Measurements from ENCODE around the gene TASP1.

TASP1 gene

DNA sequence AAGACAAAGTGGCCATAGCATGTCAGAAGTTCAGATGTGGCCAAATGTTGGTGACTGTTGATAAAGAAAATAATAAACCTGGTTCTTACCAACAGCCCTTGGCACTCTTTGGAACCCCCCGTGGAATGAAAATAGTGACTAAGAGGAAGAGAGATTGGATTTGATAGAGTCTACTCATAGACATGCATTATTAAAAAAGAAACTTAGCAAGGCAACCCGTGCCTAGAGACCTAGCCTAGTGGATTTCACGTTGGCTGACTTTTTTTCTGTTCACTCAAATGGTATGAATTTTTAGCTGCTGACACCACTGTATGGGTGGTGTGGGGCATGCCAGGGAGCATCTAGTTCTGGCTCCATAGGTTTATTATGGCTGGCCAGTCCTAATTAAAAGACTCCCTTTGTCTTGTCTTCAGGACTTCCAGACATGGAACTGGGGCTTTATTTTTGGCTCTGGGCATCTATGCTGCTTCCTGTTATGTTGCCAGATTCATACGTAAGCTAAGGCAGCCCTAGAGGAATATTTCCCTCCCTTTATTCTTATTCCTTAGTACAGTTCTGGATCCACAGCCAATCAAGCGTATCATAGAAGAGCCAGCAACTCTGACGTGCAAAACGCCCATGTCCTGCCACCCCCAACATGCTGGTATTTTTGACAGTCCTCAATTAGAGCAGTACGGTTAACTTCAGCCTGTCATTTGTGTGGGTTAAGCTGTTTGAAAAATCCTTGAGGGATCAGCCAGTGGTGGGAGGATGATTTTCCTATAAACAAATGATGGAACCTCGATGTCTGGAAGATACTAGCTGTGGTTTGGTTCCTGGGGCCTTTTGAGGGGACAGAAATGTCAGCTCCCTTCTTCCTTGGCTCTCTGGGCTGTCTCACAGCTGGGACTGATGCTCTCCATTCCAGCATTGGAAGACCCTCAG lies 290.2 kb downstream of the TASP1 start:
- no peak for DNase-seq (ENCODE audit: low read depth, low spot score)

DNA sequence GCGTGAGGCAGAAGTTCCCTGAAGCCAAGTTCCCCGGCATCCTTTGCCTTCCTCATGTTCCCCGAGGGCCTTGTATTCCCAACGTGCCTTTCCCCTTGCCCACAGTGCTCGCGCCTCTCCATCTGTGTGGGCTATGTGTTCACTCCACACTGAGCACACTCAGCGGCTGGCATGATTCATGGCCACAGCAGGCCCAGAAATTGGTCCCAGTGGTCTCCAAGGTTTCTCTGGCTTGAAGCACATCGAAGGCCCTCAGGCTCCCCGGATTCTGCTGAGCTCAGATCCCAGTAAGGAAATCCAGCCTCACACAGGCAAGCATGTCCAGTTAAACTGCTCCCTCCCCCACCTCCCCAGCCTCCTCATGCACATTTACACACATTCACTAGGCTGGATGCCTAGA lies 294.1 kb downstream of the TASP1 start:
- DNase-seq (ENCODE audit: low read depth, low spot score) = peak; percentile 42

- peak; percentile 62 for DNase-seq (ENCODE audit: low read depth, low spot score)
Observed at GRCh38 chr20:13342469-13343242, 296.1 kb downstream of the TASP1 start.

DNA sequence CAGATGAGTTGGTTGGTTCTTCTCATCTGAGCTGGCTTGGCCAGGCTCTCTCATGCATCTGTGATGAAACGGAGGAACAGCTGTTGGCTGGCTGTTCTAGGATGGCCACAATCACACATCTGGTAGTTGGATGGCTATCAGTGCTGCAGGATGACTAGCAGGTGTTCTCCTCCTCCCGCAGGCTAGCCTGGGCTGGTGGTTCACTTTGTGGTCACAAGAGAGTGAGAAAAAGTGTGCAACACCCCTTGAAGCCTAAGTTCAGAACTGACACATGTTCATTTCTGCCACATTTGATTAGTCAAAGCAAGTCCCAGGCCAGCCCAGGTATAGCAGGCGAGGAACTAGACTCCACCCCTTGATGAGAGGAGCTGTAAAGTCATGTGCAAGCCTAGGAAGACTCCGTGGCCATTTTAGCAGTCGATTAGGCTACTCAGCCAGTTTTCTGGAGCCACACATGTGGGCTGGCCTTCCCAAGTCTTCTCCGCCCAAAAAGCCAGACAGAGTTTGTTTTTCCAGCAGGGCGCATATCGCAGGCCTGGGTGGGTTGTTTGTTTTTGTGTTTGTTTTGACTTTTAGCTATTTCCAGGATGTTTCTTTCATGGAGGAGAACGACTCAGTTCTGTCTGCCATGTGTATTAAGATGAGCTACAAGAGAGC lies 296.9 kb downstream of the TASP1 start:
- no peak for DNase-seq (ENCODE audit: low read depth, low spot score)

GRCh38 chr20:13340088-13340487 lies 298.6 kb downstream of the TASP1 start:
- no peak for DNase-seq (ENCODE audit: low read depth, low spot score)
